ENCODE measurements around the gene SPART.

Gene SPART

GRCh38 chr13:36377826-36378468 lies 31.8 kb upstream of the SPART start:
- no peak overlapping the region for H3K4me3 ChIP-seq (ENCODE audit: low read depth, low read length)
- no peak overlapping the region for H3K4me2 ChIP-seq (ENCODE audit: low read length)
- H3K9ac ChIP-seq = no peak overlapping the region
- H2AFZ ChIP-seq = no peak overlapping the region
- H3K9me3 ChIP-seq (ENCODE audit: control insufficient read depth, low read length) = no peaks in the 10 kb centered on the region
- H3K79me2 ChIP-seq = no peaks in the 10 kb centered on the region
- H3K36me3 ChIP-seq (ENCODE audit: control insufficient read depth, insufficient read depth, low read length) = no peaks in the 10 kb centered on the region
- no peak overlapping the region for H3K27ac ChIP-seq
- no peaks in the 10 kb centered on the region for H3K4me1 ChIP-seq
- TF ChIP-seq CTCF (IDR thresholded peaks at IDR 0.05) = no peak
- H3K27me3 ChIP-seq (ENCODE audit: control insufficient read depth, insufficient read depth, low read length) = no peaks in the 10 kb centered on the region

GRCh38 chr13:36374063-36374462 lies 27.9 kb upstream of the SPART start:
- H3K9ac ChIP-seq = no peak overlapping the region
- H3K79me2 ChIP-seq = no peaks in the 10 kb centered on the region
- no peak overlapping the region for H3K4me3 ChIP-seq (ENCODE audit: low read depth, low read length)
- no peaks in the 10 kb centered on the region for H3K27me3 ChIP-seq (ENCODE audit: control insufficient read depth, insufficient read depth, low read length)
- H3K27ac ChIP-seq = no peak overlapping the region
- no peak overlapping the region for H3K4me2 ChIP-seq (ENCODE audit: low read length)
- H3K9me3 ChIP-seq (ENCODE audit: control insufficient read depth, low read length) = no peaks in the 10 kb centered on the region
- H3K4me1 ChIP-seq = no peaks in the 10 kb centered on the region
- H2AFZ ChIP-seq = no peak overlapping the region
- H3K36me3 ChIP-seq (ENCODE audit: control insufficient read depth, insufficient read depth, low read length) = no peaks in the 10 kb centered on the region
- no peak for TF ChIP-seq CTCF (IDR thresholded peaks at IDR 0.05)

GRCh38 chr13:36371185-36371584 lies 25.0 kb upstream of the SPART start:
- no peak overlapping the region for H3K4me3 ChIP-seq (ENCODE audit: low read depth, low read length)
- no peaks in the 10 kb centered on the region for H3K79me2 ChIP-seq
- H3K27ac ChIP-seq = no peak overlapping the region

GRCh38 chr13:36370108-36370429 lies 23.9 kb upstream of the SPART start:
- Histone ChIP-seq H3K27ac (no peak overlapping the region), H3K36me3 (ENCODE audit: control insufficient read depth, insufficient read depth, low read length) (no peaks in the 10 kb centered on the region), H3K27me3 (ENCODE audit: control insufficient read depth, insufficient read depth, low read length) (no peaks in the 10 kb centered on the region), H3K9me3 (ENCODE audit: control insufficient read depth, low read length) (no peaks in the 10 kb centered on the region), H3K79me2 (no peaks in the 10 kb centered on the region), H2AFZ (no peak overlapping the region), H3K4me3 (ENCODE audit: low read depth, low read length) (no peak overlapping the region), H3K4me1 (no peaks in the 10 kb centered on the region), H3K4me2 (ENCODE audit: low read length) (no peak overlapping the region), H3K9ac (no peak overlapping the region)
- TF ChIP-seq CTCF (IDR thresholded peaks at IDR 0.05) = no peak

More at GRCh38 chr13:36371185-36371584, 25.0 kb upstream of the SPART start:
- Histone ChIP-seq H3K27me3 (ENCODE audit: control insufficient read depth, insufficient read depth, low read length) (no peaks in the 10 kb centered on the region), H3K9me3 (ENCODE audit: control insufficient read depth, low read length) (no peaks in the 10 kb centered on the region), H3K4me1 (no peaks in the 10 kb centered on the region), H3K4me2 (ENCODE audit: low read length) (no peak overlapping the region), H3K9ac (no peak overlapping the region), H3K36me3 (ENCODE audit: control insufficient read depth, insufficient read depth, low read length) (no peaks in the 10 kb centered on the region), H2AFZ (no peak overlapping the region)
- no peak for TF ChIP-seq CTCF (IDR thresholded peaks at IDR 0.05)
